Stomach (tissue), 9 donors: ENCODE data around the gene CCL15. TPM values are rescaled to one million over a fixed set of nuclear protein-coding genes. Genes with fewer than 3 reads are reported as not detected.
A peak's percentile ranks its signal among the peaks of the same experiment; 100 is the strongest.

Experiments used
- DNase-seq, 2 donors: peaks; one replicate each; pipeline versions ENCODE4 v3.0.0 to v3.0.0-alpha.2; 2013 to 2019
- H3K27ac ChIP-seq, 5 donors: fragments of 200-600 bp in 4 of 5; sonication (generic) in 4 of 5; one replicate each; pipeline ENCODE4 v1.5.1; 2013 to 2019; ENCODE audit warnings: mild to moderate bottlenecking in 1 of 5, moderate library complexity in 1 of 5
- H3K27me3 ChIP-seq, 3 donors: fragments of 200-600 bp; sonication (generic); one replicate each; pipeline ENCODE4 v1.5.1; 2017 to 2019; ENCODE audit warnings: mixed run types in 1 of 3
- H3K36me3 ChIP-seq, 4 donors: fragments of 200-600 bp; sonication (generic); 1 replicate in 3 of 4; 2 replicates in 1 of 4; pipeline ENCODE4 v1.5.1; 2016 to 2019
- H3K4me1 ChIP-seq, 4 donors: fragments of 200-600 bp; sonication (generic); one replicate each; pipeline ENCODE4 v1.5.1; 2016 to 2019
- H3K4me3 ChIP-seq, 4 donors: fragments of 200-600 bp; sonication (generic) in 3 of 4; one replicate each; pipeline ENCODE4 v1.5.1; 2016 to 2019; ENCODE audit warnings: mild to moderate bottlenecking in 1 of 4
- H3K9me3 ChIP-seq, 4 donors: fragments of 200-600 bp; sonication (generic); one replicate each; pipeline ENCODE4 v1.5.1; 2016 to 2019
- CTCF ChIP-seq, 7 experiments: fragments of 450-650 bp in 4 of 7; fragments of 200-600 bp in 3 of 7; sonication (generic) in 3 of 7; IDR thresholded peaks; one replicate each; pipeline ENCODE4 v1.5.1; 2016 to 2019; ENCODE audit warnings: antibody characterized with exemption in 7 of 7, control low read depth in 2 of 7, mild to moderate bottlenecking in 1 of 7
- EP300 ChIP-seq: sonication (generic); formaldehyde crosslinking; IDR thresholded peaks from one replicate; pipeline ENCODE4 v1.6.1; 2017; ENCODE audit warnings: antibody characterized with exemption
- POLR2A ChIP-seq, 4 donors: fragments of 450-650 bp; IDR thresholded peaks; one replicate each; pipeline ENCODE4 v1.6.1; 2016; ENCODE audit warnings: antibody characterized with exemption in 4 of 4, control low read depth in 2 of 4, mild to moderate bottlenecking in 1 of 4, moderate library complexity in 1 of 4
- POLR2AphosphoS5 ChIP-seq, 3 donors: sonication (generic); formaldehyde crosslinking; IDR thresholded peaks; one replicate each; pipeline ENCODE4 v1.6.1; 2016; ENCODE audit warnings: antibody characterized with exemption in 3 of 3
- WGBS, 5 donors: extraction: QIAGEN DNeasy Blood & Tissue Kit in 3 of 5; methylation state at CpG; one replicate each; pipeline versions ENCODE4 v1.1.5 to v1.1.7; 2013 to 2018; 5-methylcytosine and 5-hydroxymethylcytosine counted together
- intact Hi-C: fragments of 100-400 bp; cut with DNase I; formaldehyde crosslinking; loops from one replicate; pipeline ENCODE4 v1.15.1; 2023; ENCODE audit warnings: low total_unique reads
- polyA plus RNA-seq, 3 donors: library from polyadenylated mRNA; stranded (reverse); fragments of 200-250 nt; gene quantifications; one replicate each; pipeline ENCODE4 v1.2.3, GENCODE V29; 2013
- total RNA-seq, 5 donors: library from RNA; depleted of rRNA; stranded (reverse); fragments of >200 nt; gene quantifications; one replicate each; pipeline versions ENCODE4 v1.1.0 to v1.2.3, GENCODE V29; 2014 to 2016
- donor health status: healthy with polysubstance abuse.
- donor health status: Bipolar disorder and iron deficiency.
- donor health status: healthy.

The CCL15 gene
- total and polyA plus RNA-seq, 8 donors: 1.2 TPM; not detected in 7

- Histone ChIP-seq H3K27ac (no peak overlapping the region), H3K4me3 (no peak overlapping the region), H3K4me1 (no peaks in the 10 kb centered on the region), H3K9me3 (peaks cover 0 to 43% (median 33%) of the 10 kb centered on the region in 4 donors), H3K27me3 (no peaks in the 10 kb centered on the region), H3K36me3 (peaks cover 0 to 4% (median 0%) of the 10 kb centered on the region in 4 donors)
- intact Hi-C loops: no loop called here
- WGBS, 5 donors: 62 to 77% (median 70%) methylated on average over 2 of the region's 2 CpGs
- no peak for DNase-seq
- TF ChIP-seq EP300 (no peak), POLR2A (IDR thresholded peaks at IDR 0.05) (no peak), CTCF (IDR thresholded peaks at IDR 0.05) (no peak), POLR2AphosphoS5 (IDR thresholded peaks at IDR 0.05) (no peak)
Measured at GRCh38 chr17:36011201-36011600, 9.8 kb upstream of the CCL15 start.

DNA sequence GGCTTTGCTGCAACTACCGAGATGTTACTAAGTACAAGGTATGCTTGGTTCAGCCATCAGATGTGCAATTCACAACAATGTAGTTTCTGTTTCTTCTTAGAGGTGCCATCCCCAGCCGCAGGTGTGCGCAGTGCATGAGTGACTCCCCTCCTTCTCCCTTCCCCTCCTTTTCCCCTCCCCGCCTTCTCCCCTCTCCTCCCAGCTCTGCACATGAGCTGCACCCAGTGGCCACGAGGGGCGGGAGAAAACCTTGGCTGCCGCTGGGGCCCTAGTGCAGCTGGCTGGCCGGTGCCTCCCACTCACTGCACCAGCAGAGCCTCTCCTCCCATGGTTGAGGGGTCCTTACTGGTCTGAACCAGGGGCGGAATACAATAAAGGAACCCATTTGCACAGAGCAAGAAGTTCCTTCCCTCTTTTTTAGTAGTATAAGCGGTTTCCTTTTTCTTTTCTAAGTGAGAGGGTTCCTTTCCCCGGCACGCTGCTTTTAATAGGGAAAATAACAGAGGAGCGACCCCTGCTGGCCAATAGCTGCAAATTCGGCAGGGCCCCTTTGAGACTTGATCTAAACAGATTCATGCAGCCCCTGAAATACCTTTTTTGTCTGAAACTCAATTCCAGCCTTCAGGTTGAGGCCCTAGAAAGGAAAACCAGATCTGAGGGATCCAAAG lies 7.8 kb upstream of the CCL15 start:
- DNase-seq: no peak
- Histone ChIP-seq H3K4me3 (no peak overlapping the region), H3K27ac (no peak overlapping the region), H3K36me3 (peaks cover 0 to 4% (median 0%) of the 10 kb centered on the region in 4 donors), H3K4me1 (no peaks in the 10 kb centered on the region), H3K27me3 (no peaks in the 10 kb centered on the region), H3K9me3 (peaks cover 0 to 43% (median 33%) of the 10 kb centered on the region in 4 donors)
- 81 to 88% (median 85%) methylated on average over 14 of the region's 14 CpGs for WGBS, 5 donors
- no peak for TF ChIP-seq EP300
- no peak for TF ChIP-seq CTCF (IDR thresholded peaks at IDR 0.05)
- no peak for TF ChIP-seq POLR2A (IDR thresholded peaks at IDR 0.05)
- no peak for TF ChIP-seq POLR2AphosphoS5 (IDR thresholded peaks at IDR 0.05)
- intact Hi-C loops: no loop called here

- Histone ChIP-seq H3K27me3 (no peaks in the 10 kb centered on the region), H3K27ac (no peak overlapping the region), H3K9me3 (peaks cover 0 to 19% (median 16%) of the 10 kb centered on the region in 4 donors), H3K36me3 (no peaks in the 10 kb centered on the region), H3K4me1 (peaks cover 7 to 15% (median 11%) of the 10 kb centered on the region in 4 donors), H3K4me3 (no peak overlapping the region)
- TF ChIP-seq POLR2AphosphoS5 (IDR thresholded peaks at IDR 0.05): no peak
- TF ChIP-seq CTCF (IDR thresholded peaks at IDR 0.05): no peak
- no peak for TF ChIP-seq EP300
- no peak for TF ChIP-seq POLR2A (IDR thresholded peaks at IDR 0.05)
- 20 to 38% (median 24%) methylated on average over 4 of the region's 4 CpGs for WGBS, 5 donors
- DNase-seq: peak in 1 of 2 donors; percentile 38
- intact Hi-C loops: no loop called here
Measured at GRCh38 chr17:36004594-36005108, 3.3 kb upstream of the CCL15 start.

- H3K27ac ChIP-seq: no peak overlapping the region
- peaks cover 7 to 15% (median 11%) of the 10 kb centered on the region in 4 donors for H3K4me1 ChIP-seq
- intact Hi-C loops: no loop called here
- no peaks in the 10 kb centered on the region for H3K36me3 ChIP-seq
- no peak for DNase-seq
- no peak for TF ChIP-seq CTCF (IDR thresholded peaks at IDR 0.05)
- TF ChIP-seq POLR2AphosphoS5 (IDR thresholded peaks at IDR 0.05): no peak
- no peak for TF ChIP-seq EP300
- TF ChIP-seq POLR2A (IDR thresholded peaks at IDR 0.05): no peak
- no peaks in the 10 kb centered on the region for H3K9me3 ChIP-seq
- WGBS, 5 donors: 86 to 94% (median 91%) methylated on average over 7 of the region's 7 CpGs
- peaks cover 0 to 11% (median 0%) of the 10 kb centered on the region in 3 donors for H3K27me3 ChIP-seq
- H3K4me3 ChIP-seq: no peak overlapping the region
Measured at GRCh38 chr17:36002631-36003030, 1.3 kb upstream of the CCL15 start.
